A549 (cell line): ENCODE data around the gene R3HDM2.

Experiments used
- CBX2 ChIP-seq: fragments of 200-600 bp; sonication (generic); IDR thresholded peaks from 2 replicates; pipeline ENCODE4 v1.6.1; 2016; ENCODE audit warnings: low read depth, mild to moderate bottlenecking, borderline replicate concordance
- CHD2 ChIP-seq: fragments of 150-350 bp; IDR thresholded peaks from 2 replicates; pipeline ENCODE4 v1.6.1; 2014; ENCODE audit warnings: low read length; ENCODE audit not compliant: partially characterized antibody
- CTCF ChIP-seq: fragments of >200 bp; sonication (Bioruptor Twin); formaldehyde crosslinking; IDR thresholded peaks from 3 replicates; pipeline ENCODE4 v1.5.1; 2016
- ELK1 ChIP-seq: fragments of 150-350 bp; IDR thresholded peaks from 2 replicates; pipeline ENCODE4 v1.6.1; 2014; ENCODE audit warnings: low read depth, mild to moderate bottlenecking, low read length
- EP300 ChIP-seq, 2 experiments: fragments of >200 bp; sonication (Bioruptor Twin); formaldehyde crosslinking; IDR thresholded peaks; 2 replicates in 1 of 2; 3 replicates in 1 of 2; pipeline ENCODE4 v1.6.1; 2016 to 2017
- NFE2L2 ChIP-seq: fragments of 150-350 bp; conservative IDR thresholded peaks from 2 replicates; pipeline ENCODE4 v1.6.1; 2014; ENCODE audit warnings: low read length
- REST ChIP-seq: fragments of 200-600 bp; sonication (generic); IDR thresholded peaks from 2 replicates; pipeline ENCODE4 v1.6.1; 2016; ENCODE audit warnings: antibody characterized with exemption, mild to moderate bottlenecking, moderate library complexity

GRCh38 chr12:57347284-57347683 is 83.6 kb downstream of the R3HDM2 start:
- TF ChIP-seq CTCF (no peak), CHD2 (no peak), EP300 (IDR thresholded peaks at IDR 0.05) (no peak), NFE2L2 (no peak), ELK1 (no peak), REST (no peak), CBX2 (no peak)
